Cerebellar nuclear complex (tissue), 1 donor: ENCODE measurements around the gene AMBRA1.

Source experiments
- DNase-seq, 2 experiments: peaks; one replicate each; lab custom pipeline; 2025; lab: John Stamatoyannopoulos, UW

AMBRA1 gene

DNA sequence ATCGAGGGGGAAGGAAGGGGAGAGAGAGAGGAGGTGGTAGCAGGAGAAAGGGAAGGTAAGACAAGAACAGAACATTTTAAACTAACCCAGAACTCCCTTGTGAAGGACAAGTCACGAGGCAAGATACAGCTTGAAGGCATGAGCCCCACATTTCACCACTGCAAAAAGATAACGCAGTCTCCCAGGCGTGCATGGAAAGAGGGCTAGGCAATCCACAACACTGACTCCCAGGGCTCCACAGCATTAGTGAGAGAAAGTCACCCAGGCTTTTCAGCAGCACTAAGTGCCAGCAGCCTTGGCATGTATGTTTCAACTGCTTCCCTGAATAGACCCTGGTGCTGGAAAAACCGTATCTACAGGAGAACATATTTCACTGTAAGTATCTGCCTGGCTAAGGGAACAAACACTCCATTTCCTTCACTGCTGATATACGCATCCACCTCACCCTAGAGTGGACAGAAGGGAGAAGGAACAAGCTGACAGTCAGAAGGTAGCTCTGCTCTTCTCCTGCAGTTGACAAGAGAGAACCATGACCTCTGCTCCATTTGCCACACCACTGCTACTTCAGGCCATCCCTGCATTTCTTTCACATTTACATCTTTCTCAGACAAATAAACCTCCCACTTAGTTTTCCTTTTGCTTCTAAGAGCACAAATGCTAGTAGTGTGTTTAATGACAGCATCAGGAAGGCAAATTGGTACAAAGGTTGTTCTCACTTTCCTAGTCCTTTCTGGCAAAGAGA is 87.9 kb downstream of the AMBRA1 start:
- DNase-seq = no peak

DNA sequence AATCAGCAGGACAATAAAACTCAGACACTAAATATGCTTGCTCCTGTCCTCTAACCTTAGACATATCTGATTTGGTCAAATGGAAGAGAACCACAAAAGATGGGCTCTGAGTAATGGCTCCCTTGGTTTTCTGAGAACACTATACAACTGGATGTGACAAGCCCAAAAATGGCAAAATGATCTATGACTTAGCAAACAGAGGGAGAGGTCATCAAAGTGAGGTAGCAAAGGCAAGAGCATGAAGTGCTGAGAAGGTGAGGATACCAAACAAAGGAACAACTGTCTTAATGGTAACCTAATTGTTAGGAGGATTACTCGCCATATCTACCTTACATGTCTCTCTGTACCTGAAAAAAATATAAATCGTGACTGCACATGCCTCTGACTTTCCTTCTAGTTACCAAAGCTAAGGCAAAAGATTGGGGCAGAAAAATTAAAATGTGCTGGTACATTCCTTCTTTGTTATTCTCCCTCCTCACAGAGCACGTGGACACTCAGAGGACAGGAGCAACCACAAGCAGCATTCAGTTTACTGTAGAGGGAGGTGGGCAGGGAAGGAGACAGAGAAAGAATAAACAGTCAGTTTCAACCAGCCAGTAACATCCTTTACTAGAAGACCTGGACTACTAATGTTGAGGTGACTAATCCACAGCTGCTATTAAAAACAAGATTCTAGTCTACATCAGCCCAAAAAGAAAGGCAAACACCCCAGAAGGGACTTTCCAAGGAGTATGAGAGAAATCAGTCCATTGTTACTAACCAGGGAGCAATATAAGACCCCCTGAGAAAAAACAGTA is 88.8 kb downstream of the AMBRA1 start:
- DNase-seq = no peak

DNA sequence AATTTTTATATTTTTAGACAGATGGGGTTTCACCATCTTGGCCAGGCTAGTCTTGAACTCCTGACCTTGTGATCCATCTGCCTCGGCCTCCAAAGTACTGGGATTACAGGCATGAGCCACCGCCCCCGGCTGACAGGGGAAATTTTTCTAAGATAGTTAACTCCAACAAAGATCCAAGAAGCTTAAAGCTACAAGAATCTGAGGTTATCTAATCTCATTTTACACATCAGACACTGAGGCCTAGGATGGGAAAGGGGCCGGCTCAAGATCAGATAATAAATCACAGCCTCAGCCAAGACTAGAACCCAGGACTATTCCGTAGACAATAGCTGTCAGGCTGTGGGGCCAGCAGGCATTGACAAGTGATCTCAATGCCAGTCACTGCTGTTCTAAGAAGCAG is 94.0 kb downstream of the AMBRA1 start:
- no peak for DNase-seq

DNA sequence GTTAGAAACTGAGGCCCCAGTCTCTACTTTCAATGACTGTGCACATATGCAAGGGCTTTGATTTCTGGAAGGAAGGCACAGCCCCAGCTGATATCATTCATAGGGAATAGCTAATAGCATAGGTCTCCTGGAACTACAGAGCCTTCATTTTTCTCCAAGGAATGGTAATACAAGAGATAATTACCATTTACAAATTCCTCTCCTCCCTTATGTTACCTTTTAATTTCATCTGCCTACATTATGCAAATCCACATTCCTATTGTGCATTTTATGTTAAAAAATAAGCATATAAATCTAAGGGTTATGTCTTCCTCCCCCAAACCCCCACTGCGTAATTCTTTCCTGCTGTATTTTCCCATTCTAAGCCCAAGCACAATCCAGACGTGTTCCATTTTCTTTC is 94.9 kb downstream of the AMBRA1 start:
- no peak for DNase-seq

DNA sequence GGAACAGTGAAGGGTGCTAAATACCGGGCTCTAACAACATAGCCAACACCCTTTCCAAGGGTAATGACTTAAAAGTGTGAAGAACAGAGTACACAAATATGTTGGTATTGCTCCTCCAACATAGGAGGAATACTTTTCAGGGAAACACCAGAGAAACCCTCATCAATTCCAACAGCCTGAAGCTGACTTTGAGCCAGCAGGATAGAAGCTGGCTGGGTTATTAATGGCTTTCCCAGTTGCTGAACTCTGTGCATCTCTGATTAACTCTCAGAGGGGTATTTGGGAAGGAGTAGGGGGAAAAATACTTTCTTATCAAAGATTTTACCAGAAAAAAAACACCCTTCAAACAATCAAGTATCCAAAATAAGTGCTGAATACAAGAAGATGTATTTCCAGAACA is 95.6 kb downstream of the AMBRA1 start:
- DNase-seq = no peak

DNA sequence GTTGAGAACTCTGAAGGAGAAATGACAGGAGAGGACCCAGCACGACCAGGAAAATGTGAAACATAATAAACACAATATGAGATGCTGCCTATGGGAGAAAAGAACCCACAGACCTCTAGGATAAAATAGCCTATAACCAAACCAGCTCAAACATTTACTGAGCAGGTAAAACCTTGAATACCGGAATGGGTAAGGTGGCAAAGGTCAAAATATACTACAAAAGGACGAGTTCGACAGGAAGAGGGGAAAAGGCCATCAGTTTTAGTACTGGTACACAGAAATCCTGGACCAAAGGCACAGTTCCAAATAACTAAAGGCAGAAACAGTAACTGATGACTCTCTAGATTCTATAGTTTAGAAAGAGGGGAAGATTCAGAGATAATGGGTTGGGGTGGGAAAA is 96.3 kb downstream of the AMBRA1 start:
- DNase-seq = no peak

DNA sequence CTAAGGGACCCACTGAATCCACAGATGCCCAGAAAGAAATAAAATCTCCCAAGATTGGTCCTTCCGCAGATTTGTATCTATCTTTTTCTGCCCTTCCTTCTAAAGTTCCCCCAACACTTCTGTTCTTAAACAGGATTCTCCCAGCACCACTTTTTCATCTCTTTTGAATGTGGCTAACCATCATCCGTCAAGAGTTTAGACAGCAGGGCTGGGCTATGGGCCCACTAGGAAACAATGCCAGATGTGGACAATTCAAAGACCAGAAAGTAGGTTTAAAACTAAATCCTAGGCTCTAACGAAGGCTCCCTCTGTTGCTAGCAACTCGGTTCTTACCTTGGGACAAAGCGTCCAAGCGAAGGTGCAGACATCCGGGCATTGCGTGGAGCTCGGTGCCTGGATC is 100.0 kb downstream of the AMBRA1 start:
- no peak for DNase-seq

DNA sequence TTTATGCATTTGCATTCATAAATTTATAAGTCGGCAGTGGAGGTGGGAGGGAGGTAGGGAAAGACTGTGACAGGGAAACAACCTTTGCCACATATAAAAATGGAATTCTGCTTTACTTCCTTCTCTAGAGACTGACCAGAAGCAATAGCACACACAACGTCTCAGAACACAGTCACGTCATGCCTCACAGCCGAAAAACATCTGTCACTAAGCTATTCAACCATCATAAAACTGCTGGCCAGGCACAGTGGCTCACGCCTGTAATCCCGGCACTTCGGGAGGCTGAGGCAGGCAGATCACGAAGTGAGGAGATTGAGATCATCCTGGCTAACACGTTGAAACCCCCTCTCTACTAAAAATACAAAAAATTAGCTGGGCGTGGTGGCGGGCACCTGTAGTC is 101.3 kb downstream of the AMBRA1 start:
- DNase-seq = no peak

DNA sequence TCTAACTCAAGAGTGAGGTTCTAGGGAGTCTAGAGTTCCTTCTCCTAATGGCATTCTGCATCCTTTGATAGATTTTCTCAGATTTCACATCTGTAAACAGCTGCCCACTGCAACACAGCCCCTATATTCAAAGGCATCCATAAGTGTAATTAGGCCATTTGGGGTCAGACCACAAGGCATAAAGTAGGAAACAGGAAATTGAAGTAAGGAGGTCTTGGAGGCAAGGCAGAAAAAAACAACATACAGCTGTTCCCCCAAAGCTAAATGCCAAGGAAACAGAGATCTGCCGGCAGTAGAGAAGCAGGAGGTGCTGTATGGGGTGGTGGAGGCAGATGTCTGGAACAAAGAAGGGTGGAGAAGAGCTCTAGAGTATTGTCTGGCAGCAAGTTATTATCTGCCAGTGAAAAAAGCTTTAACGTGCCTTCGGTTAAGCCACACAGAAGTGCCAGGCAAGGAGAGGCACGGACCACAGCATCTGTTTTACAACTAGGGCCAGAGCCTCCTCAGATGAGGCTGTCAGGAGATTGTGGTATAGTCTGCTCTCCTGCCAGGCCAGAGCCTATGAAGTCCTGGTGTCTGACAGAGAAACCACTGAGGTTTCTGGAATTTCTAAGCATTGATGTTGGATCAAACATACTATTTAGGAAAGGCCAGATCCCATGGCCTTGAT is 102.0 kb downstream of the AMBRA1 start:
- DNase-seq = no peak

DNA sequence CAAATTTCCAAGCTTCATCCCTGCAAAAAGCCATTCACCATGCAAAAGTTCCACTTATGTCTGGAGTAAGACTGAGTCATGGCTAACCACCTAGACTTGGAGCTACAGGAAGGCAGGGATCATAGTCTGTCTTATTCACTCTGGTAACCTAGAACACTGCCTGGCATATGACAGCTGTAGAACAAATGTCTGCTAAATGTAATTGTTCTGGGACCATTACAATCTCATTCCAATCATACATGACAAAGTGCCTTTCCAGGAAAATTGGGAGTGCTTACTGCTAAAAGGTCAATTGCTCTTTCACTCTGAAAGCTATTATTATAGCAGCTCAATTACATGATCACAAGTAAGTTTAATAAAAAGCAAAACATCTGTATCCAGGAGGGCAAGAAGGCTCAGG is 103.2 kb downstream of the AMBRA1 start:
- no peak for DNase-seq

DNA sequence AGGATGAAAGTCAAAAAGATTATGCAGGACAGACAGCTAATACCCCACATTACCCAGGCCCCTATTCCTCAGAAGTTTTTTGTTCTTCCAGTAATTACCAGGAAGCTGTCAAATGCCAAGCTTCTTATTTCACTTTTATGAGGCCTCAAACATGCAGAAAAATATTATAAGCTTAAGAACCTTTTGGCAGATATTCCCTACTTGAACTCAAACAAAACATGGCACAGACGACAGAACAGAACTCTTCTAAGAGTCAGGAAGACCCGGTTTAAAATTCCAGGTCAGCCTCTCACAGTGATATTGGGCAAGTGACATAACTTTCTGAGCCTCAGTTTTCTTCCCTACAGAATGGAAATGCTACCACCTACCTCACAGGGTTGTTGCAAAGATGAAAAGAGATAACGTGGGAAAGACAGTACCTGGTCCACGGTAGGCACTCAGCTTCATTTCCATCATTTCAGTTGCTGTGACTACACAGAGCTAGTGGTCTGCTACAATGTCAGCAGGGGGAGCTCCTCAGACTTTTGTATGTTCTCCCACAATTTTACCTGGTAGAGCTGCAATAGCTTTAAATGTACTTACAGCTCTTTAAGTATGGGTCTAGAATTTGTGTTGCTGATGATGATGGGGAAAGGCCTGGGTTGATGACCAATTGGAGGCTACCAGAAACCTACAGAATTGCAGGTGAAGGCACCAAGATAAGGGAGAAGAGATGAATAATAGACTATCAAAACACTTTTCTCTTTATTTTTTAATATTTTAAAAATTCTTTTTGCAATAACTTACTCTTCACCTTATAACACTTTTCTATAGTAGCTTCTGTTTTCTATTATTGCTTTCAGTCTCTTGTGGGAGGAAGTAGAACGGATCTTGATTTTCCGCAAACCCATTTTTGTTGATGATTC is 103.9 kb downstream of the AMBRA1 start:
- peak in 1 of 2 experiments; percentile 4 for DNase-seq

DNA sequence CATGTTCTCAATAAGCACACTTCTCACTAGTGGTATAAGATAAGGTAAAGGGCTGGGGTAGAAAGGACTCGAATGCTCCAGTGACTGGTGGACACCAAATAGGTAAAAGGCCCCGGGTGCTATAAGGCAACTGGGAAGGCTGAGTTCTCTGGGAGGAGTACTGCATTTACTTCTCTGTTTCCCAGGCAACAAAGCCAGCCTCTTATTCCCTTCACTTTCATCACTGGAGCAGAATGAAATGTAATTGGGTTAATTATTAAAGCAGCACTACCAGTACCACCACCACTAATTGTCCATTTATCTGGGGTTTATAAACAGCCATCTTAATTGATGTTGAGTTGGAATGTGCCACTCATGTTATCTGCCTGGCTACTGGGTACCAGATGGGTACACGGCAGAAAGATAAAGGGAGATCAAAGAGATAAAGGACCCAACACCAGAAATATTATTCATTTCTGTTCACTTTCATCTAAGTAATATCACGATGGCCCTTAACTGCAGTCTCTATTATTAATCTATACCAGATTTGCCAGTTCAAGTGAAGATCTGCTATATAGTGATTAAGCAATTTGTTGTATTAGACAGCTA is 107.9 kb downstream of the AMBRA1 start:
- no peak for DNase-seq

DNA sequence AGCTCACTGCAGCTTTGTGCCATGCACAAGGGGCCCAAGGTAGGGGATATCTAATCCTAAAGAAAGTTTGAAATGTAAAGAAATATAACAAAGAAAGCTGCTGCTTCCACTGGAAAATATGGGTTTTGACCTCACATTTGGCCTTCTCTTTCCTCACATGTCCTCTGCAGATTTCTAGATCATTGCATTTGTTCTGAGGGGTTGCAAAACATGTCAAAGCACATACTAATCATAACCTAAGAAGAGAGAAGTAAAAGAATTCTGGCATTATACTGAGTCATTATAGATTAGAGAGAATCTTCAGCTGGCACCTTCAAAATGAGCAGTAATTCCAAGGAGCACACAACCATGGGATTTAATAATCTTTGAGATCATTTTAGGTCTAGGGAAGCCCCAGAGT is 109.7 kb downstream of the AMBRA1 start:
- DNase-seq = no peak

DNA sequence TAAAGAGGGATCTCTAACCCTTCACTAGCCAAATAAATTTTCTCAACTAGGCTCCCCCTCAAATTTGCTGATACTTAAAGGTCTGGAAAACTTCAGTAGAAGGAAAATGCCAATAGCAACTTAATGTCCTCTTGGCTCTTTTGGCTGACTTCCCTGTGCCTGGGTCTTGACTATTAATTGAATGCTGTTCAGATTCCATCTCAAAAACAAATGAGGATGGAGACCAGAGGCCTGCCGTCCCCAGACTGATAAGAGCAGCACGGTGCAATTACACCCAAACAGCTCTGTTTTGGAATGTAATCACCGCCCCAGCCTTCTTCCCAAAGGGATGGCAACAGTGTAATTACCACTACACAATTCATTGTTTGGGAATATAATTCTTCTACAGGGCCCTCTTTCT is 112.9 kb downstream of the AMBRA1 start:
- no peak for DNase-seq

DNA sequence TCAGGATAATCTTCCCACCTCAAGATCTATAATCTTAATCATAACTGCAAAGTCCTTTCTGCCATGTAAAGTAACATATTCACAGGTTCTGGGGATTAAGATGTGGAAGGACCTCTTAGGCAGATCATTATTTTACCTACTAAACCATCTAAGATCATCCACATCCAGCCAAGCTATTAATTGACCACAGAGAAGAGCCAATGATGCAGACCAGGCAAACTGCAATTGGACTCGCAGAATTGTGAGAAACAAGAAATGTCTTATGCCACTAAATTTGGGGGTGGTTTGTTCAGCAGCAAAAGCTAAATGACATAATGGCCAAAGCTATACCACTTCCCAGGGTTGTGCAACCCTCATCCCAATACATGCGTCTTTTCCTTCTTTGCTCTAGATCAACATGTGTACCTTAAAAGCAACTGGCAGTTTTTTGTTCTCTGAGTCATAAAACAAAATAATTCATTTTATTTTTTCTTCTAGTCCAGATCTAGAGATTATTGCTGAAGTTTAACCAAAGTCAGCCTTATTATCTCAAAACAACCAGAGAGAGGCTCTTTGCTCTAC is 113.6 kb downstream of the AMBRA1 start:
- DNase-seq = no peak

DNA sequence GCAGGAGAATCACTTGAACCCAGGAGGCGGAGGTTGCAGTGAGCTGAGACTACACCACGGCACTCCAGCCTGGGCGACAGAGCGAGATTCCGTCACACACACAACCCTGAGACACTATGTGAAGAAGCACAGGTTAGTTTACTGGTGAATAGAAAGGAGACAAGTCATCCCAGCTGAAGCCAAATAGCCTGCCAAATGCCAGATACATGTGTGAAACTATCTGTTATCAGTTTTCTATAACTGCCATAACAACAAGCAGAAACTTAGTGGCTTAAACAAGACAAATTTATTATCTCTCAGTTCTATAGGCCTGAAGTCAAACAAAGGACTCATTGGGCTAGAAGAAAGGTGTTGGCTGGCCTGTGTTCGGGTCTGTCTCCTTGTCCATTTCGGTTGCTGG is 114.2 kb downstream of the AMBRA1 start:
- no peak for DNase-seq

DNA sequence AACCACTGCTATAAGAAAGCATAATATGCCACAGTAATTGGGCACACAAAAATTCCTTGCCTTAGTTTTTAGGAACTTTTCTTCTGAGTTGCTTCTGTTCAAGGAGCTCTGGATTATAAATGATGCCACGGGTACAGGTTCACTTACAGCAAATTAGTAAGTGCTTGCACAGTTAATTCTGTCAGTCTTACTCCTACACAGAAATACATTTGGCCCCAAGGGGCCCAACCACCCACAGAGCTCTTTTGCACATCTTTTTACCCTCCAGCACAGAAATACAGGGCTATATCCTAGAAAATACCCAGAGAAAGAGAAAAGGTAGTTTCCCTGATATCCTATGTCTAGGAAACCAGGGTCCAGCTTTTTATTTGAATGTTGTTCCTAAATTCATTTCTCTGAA is 115.6 kb downstream of the AMBRA1 start:
- no peak for DNase-seq

DNA sequence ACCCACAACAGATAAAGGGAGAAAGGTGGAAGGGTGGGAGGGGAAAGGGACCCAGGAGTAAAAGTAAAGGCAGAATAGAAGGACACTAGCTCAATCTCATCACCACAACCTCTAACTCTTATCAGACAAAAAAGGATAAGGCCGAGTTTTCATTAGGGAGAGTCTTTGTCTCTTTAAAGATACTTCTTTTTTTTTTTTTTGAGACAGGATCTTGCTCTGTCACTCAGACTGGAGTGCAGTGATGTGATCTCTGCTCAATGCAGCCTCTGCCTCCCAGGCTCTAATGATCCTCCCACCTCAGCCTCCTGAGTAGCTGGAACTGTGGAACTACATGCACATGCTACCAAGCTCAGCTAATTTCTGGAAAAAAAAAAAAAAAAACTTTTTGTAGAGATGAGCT is 116.7 kb downstream of the AMBRA1 start:
- DNase-seq = no peak

DNA sequence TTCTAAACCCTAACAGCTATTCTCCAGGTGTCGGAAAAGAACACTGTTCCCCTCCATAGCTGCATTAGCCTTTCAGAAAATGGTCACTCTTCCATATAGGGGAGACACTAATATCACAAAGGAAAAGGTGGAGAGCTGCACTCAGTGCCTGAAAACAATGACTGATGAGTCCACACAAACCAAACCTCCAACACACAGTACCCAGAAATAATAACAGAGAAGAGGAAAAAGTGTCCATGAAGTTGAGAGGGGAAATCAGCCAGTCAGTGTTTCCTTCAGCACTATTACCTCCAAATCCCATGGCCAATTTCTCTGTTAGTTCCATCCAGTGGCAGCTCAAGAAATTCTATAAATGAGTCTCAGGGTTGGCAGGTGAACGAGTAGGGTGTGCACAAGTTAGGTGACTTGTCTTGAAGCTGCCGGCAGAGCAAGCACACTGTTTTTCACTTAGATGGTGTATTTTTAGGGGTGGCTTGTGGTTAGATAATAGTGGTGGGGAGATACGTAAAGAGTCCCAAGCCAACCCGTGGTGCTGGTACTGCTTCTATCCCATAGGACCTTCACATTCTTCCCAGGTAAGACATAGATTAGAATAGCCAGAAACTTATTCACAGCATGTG is 117.8 kb downstream of the AMBRA1 start:
- DNase-seq = no peak

DNA sequence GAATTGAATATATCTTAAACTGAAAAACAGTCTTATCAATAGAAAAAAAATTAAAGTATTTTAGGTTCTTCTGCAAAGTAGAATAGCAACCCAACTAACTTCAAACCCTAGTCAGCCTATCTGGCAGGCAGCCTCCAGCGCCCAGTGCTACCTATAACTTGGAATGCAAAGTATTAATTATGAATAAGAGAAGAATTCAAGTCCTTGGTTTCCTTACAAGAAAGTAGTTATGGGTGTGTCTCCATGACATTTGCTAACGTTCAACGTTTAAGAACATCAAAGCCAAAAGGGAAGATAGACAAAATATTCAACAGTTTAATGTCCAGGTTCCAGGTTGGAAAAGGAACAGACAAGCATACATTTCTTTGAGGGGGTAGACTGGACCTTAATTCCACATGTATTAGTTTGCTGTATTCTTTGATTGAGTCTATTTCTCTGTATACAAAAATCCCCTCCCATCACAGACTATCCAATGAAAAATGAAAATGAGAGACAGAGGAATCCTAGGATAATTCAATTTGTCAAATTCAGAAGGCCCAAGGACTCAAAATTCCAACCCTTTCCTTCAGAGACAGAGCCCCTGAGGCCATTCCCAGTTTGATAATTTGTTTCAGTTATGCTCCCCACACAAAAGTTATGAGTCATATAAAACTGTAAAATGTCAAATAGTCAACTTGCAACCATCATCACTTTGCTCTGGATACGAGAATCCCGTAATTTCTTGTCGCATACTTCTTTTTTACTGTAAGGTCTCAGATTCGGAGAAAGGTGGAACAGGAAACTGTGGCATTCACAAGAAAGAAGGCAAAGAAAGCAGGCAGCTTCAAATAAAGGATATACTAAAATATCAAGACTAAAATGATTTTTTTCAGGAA is 118.5 kb downstream of the AMBRA1 start:
- no peak for DNase-seq
